Ovary (tissue), 9 donors: Measurements from ENCODE around the gene FOXQ1. TPM values are rescaled to one million over a fixed set of nuclear protein-coding genes. Genes with fewer than 3 reads are reported as not detected.

Experiments
- DNase-seq, 5 donors: peaks; one replicate each; pipeline ENCODE4 v3.0.0-alpha.2; 2019 to 2020
- H3K27ac ChIP-seq, 2 donors: fragments of 200-600 bp; one replicate each; pipeline versions ENCODE4 v1.5.1 to v1.8.0; 2019 to 2022
- H3K27me3 ChIP-seq: fragments of 200-600 bp; one replicate; pipeline ENCODE4 v1.8.0; 2022
- H3K36me3 ChIP-seq: fragments of 200-600 bp; sonication (generic); one replicate; pipeline ENCODE4 v1.5.1; 2019
- H3K4me1 ChIP-seq: one replicate; pipeline ENCODE4 v1.8.1; 2013; ENCODE audit warnings: mild to moderate bottlenecking, moderate library complexity; ENCODE audit not compliant: insufficient read depth
- H3K4me3 ChIP-seq: fragments of 200-600 bp; sonication (generic); one replicate; pipeline ENCODE4 v1.5.1; 2017
- H3K9me3 ChIP-seq, 2 donors: fragments of 200-600 bp in 1 of 2; sonication (generic) in 1 of 2; one replicate each; pipeline versions ENCODE4 v1.5.1 to v1.8.1; 2013 to 2019; ENCODE audit warnings: mild to moderate bottlenecking in 1 of 2, moderate library complexity in 1 of 2
- CTCF ChIP-seq, 3 donors: fragments of 450-650 bp in 2 of 3; fragments of 200-600 bp in 1 of 3; IDR thresholded peaks; one replicate each; pipeline versions ENCODE4 v1.5.1 to v1.8.0; 2016 to 2022; ENCODE audit warnings: antibody characterized with exemption in 3 of 3, mild to moderate bottlenecking in 1 of 3
- EP300 ChIP-seq: sonication (generic); formaldehyde crosslinking; IDR thresholded peaks from one replicate; pipeline ENCODE4 v1.6.1; 2017; ENCODE audit warnings: antibody characterized with exemption
- POLR2A ChIP-seq: fragments of 450-650 bp; IDR thresholded peaks from one replicate; pipeline ENCODE4 v1.6.1; 2017; ENCODE audit warnings: antibody characterized with exemption, mild to moderate bottlenecking, moderate library complexity
- WGBS, 3 donors: extraction: QIAGEN DNeasy Blood & Tissue Kit in 1 of 3; methylation state at CpG; one replicate each; pipeline versions ENCODE4 v1.1.5 to v1.1.7; 2013 to 2017; 5-methylcytosine and 5-hydroxymethylcytosine counted together
- intact Hi-C, 4 donors: fragments of 100-400 bp; cut with DNase I; formaldehyde crosslinking; loops; one replicate each; pipeline versions ENCODE4 v1.11.0 to v1.15.1; 2022 to 2023
- polyA plus RNA-seq, 2 donors: library from polyadenylated mRNA; stranded (reverse); fragments of 200-250 nt in 1 of 2; fragments of 350-450 nt in 1 of 2; fragmentation: Illumina TruSeq in 1 of 2; extraction: RNeasy Lipid Tissue Mini Kit (QIAGEN cat#74804) in 1 of 2; gene quantifications; one replicate each; pipeline ENCODE4 v1.2.3, GENCODE V29; 2013 to 2014
- total RNA-seq, 7 donors: library from RNA; depleted of rRNA in 2 of 7; stranded (reverse); fragments of >200 nt in 2 of 7; fragmentation: NEBNext Ultra II Directional in 3 of 7; extraction: Animal tissue kit (Norgen Biotek cat#: 25700) in 3 of 7; gene quantifications; one replicate each; pipeline versions ENCODE4 v1.1.0 to v1.2.4, GENCODE V29; 2016 to 2023
- donor health status: DM: no; HTN: no; CAD: no; lungs with moderate emphysema.
- donor health status: DM: no; HTN: no; CAD: no.
- donor health status: Bipolar disorder and iron deficiency.
- donor health status: DM: yes; HTN: yes; CAD: no.
- donor health status: DM: no; HTN: no; CAD: no.
- donor health status: DM: yes; HTN: yes; CAD: no.

FOXQ1 gene
- total and polyA plus RNA-seq, 9 donors, result 0.07 to 4.3 (median 0.77) TPM; not detected in 1

GRCh38 chr6:1295420-1295819 lies 16.5 kb upstream of the FOXQ1 start:
- Histone ChIP-seq H3K27ac (no peak overlapping the region), H3K9me3 (no peaks in the 10 kb centered on the region), H3K36me3 (no peaks in the 10 kb centered on the region), H3K27me3 (no peaks in the 10 kb centered on the region), H3K4me3 (no peak overlapping the region), H3K4me1 (no peaks in the 10 kb centered on the region)
- DNase-seq, result no peak
- TF ChIP-seq CTCF (IDR thresholded peaks at IDR 0.05), result no peak
- TF ChIP-seq EP300, result no peak
- no peak for TF ChIP-seq POLR2A
- 61 to 80% (median 70%) methylated on average over 3 of the region's 3 CpGs for WGBS, 3 donors
- intact Hi-C loops, result no loop called here

GRCh38 chr6:1296079-1296478 lies 15.8 kb upstream of the FOXQ1 start:
- WGBS, 3 donors, result 67 to 82% (median 71%) methylated on average over 6 to 7 of the region's 7 CpGs
- DNase-seq, result no peak
- intact Hi-C loops, result no loop called here

GRCh38 chr6:1296542-1296941 lies 15.4 kb upstream of the FOXQ1 start:
- WGBS, 3 donors, result 55 to 57% (median 56%) methylated on average over 4 of the region's 4 CpGs
- intact Hi-C loops, result no loop called here

More at GRCh38 chr6:1296079-1296478, 15.8 kb upstream of the FOXQ1 start:
- Histone ChIP-seq H3K9me3 (no peaks in the 10 kb centered on the region), H3K27ac (no peak overlapping the region), H3K4me1 (no peaks in the 10 kb centered on the region), H3K4me3 (no peak overlapping the region), H3K36me3 (no peaks in the 10 kb centered on the region), H3K27me3 (no peaks in the 10 kb centered on the region)
- TF ChIP-seq POLR2A (no peak), EP300 (no peak), CTCF (IDR thresholded peaks at IDR 0.05) (no peak)

GRCh38 chr6:1297746-1298145 lies 14.2 kb upstream of the FOXQ1 start:
- no peaks in the 10 kb centered on the region for H3K27me3 ChIP-seq
- no peaks in the 10 kb centered on the region for H3K9me3 ChIP-seq
- WGBS, 3 donors, result 25 to 29% (median 25%) methylated on average over 4 of the region's 4 CpGs
- no peak overlapping the region for H3K27ac ChIP-seq
- no peaks in the 10 kb centered on the region for H3K4me1 ChIP-seq
- intact Hi-C loops, result no loop called here
- no peak for DNase-seq
- no peaks in the 10 kb centered on the region for H3K36me3 ChIP-seq
- no peak for TF ChIP-seq EP300
- no peak for TF ChIP-seq POLR2A
- no peak for TF ChIP-seq CTCF (IDR thresholded peaks at IDR 0.05)
- H3K4me3 ChIP-seq, result no peak overlapping the region

More at GRCh38 chr6:1296542-1296941, 15.4 kb upstream of the FOXQ1 start:
- Histone ChIP-seq H3K36me3 (no peaks in the 10 kb centered on the region), H3K4me1 (no peaks in the 10 kb centered on the region), H3K9me3 (no peaks in the 10 kb centered on the region), H3K4me3 (no peak overlapping the region), H3K27ac (no peak overlapping the region), H3K27me3 (no peaks in the 10 kb centered on the region)
- DNase-seq, result no peak
- no peak for TF ChIP-seq EP300
- no peak for TF ChIP-seq POLR2A
- no peak for TF ChIP-seq CTCF (IDR thresholded peaks at IDR 0.05)
